Thyroid gland (tissue), 4 donors: ENCODE results near the gene CRELD1. TPM values are rescaled to one million over a fixed set of nuclear protein-coding genes. Genes with fewer than 3 reads are reported as not detected.
"Not testable (repeated sequence)": the region's sequence is repeated elsewhere in the genome, so short reads cannot be mapped to it uniquely, and the experiment has no call there.

ENCODE experiments used
- DNase-seq, 2 donors: peaks; one replicate each; pipeline ENCODE4 v3.0.0-alpha.2; 2019
- H3K27ac ChIP-seq, 3 donors: fragments of 200-600 bp; sonication (generic); 1 replicate in 2 of 3; 2 replicates in 1 of 3; pipeline ENCODE4 v1.5.1; 2016 to 2019; ENCODE audit warnings: mild to moderate bottlenecking in 1 of 3, moderate library complexity in 1 of 3
- H3K27me3 ChIP-seq: fragments of 200-600 bp; sonication (generic); one replicate; pipeline ENCODE4 v1.5.1; 2019
- H3K36me3 ChIP-seq, 2 donors: fragments of 200-600 bp; sonication (generic); one replicate each; pipeline ENCODE4 v1.5.1; 2016 to 2019
- H3K4me1 ChIP-seq, 2 donors: fragments of 200-600 bp; sonication (generic); one replicate each; pipeline ENCODE4 v1.5.1; 2017 to 2019
- H3K4me3 ChIP-seq, 3 donors: fragments of 200-600 bp; sonication (generic); replicated peaks in 1 of 3; 1 replicate in 2 of 3; 2 replicates in 1 of 3; pipeline ENCODE4 v1.5.1; 2016; ENCODE audit warnings: mild to moderate bottlenecking in 1 of 3
- H3K9me3 ChIP-seq: fragments of 200-600 bp; sonication (generic); one replicate; pipeline ENCODE4 v1.5.1; 2017
- POLR2A ChIP-seq, 2 donors: fragments of 450-650 bp; IDR thresholded peaks; one replicate each; pipeline ENCODE4 v1.6.1; 2017; ENCODE audit warnings: antibody characterized with exemption in 2 of 2, mild to moderate bottlenecking in 2 of 2, moderate library complexity in 1 of 2
- WGBS, 2 donors: methylation state at CpG; one replicate each; pipeline ENCODE4 v1.1.5; 2017; 5-methylcytosine and 5-hydroxymethylcytosine counted together
- intact Hi-C: fragments of 100-400 bp; cut with DNase I; formaldehyde crosslinking; loops from one replicate; pipeline ENCODE4 v1.15.1; 2023
- total RNA-seq, 4 donors: library from RNA; depleted of rRNA; stranded (reverse); fragments of >200 nt; gene quantifications; one replicate each; pipeline ENCODE4 v1.2.3, GENCODE V29; 2016
- TF ChIP-seq, protein P1 (sequence below), 6 experiments: fragments of 200-600 bp in 3 of 6; fragments of 450-650 bp in 3 of 6; sonication (generic) in 3 of 6; IDR thresholded peaks; one replicate each; pipeline ENCODE4 v1.5.1; 2016 to 2019; ENCODE audit warnings: antibody characterized with exemption in 6 of 6, mild to moderate bottlenecking in 2 of 6, inconsistent platforms in 1 of 6, moderate library complexity in 1 of 6

The CRELD1 gene
- total RNA-seq, 4 donors from 2014 or later: 57.3 to 192 (median 96.7) TPM

DNA sequence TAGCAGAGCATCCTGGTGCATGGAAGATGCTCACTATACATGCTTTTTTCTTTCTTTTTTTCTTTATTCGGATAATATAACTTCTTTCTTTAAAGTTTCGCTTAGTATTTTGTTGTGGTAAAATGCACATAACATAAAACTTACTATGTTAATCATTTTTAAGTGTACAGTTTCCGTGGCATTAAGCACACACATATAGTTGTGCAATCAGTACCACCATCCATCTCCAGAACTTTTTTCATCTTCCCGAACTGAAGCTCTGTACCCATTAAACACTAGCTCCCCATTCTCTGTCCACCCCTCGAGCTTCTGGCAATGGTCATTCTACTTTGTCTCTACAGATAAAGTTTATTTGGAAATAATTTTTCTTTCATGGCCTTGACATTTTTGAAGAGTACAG is 44.2 kb upstream of the CRELD1 start:
- Histone ChIP-seq H3K27me3 (no peaks in the 10 kb centered on the region), H3K27ac (no peak overlapping the region), H3K4me3 (no peak overlapping the region), H3K4me1 (peaks cover 11 to 14% of the 10 kb centered on the region in 2 donors), H3K9me3 (no peaks in the 10 kb centered on the region), H3K36me3 (peaks cover 7 to 13% of the 10 kb centered on the region in 2 donors)
- 88% methylated on average over 5 of the region's 5 CpGs for WGBS, 2 donors
- no peak for TF ChIP-seq POLR2A (IDR thresholded peaks at IDR 0.05)
- TF ChIP-seq, protein P1, sequence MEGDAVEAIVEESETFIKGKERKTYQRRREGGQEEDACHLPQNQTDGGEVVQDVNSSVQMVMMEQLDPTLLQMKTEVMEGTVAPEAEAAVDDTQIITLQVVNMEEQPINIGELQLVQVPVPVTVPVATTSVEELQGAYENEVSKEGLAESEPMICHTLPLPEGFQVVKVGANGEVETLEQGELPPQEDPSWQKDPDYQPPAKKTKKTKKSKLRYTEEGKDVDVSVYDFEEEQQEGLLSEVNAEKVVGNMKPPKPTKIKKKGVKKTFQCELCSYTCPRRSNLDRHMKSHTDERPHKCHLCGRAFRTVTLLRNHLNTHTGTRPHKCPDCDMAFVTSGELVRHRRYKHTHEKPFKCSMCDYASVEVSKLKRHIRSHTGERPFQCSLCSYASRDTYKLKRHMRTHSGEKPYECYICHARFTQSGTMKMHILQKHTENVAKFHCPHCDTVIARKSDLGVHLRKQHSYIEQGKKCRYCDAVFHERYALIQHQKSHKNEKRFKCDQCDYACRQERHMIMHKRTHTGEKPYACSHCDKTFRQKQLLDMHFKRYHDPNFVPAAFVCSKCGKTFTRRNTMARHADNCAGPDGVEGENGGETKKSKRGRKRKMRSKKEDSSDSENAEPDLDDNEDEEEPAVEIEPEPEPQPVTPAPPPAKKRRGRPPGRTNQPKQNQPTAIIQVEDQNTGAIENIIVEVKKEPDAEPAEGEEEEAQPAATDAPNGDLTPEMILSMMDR (IDR thresholded peaks at IDR 0.05): no peak
- no peak for DNase-seq
- intact Hi-C loops: no loop called here

DNA sequence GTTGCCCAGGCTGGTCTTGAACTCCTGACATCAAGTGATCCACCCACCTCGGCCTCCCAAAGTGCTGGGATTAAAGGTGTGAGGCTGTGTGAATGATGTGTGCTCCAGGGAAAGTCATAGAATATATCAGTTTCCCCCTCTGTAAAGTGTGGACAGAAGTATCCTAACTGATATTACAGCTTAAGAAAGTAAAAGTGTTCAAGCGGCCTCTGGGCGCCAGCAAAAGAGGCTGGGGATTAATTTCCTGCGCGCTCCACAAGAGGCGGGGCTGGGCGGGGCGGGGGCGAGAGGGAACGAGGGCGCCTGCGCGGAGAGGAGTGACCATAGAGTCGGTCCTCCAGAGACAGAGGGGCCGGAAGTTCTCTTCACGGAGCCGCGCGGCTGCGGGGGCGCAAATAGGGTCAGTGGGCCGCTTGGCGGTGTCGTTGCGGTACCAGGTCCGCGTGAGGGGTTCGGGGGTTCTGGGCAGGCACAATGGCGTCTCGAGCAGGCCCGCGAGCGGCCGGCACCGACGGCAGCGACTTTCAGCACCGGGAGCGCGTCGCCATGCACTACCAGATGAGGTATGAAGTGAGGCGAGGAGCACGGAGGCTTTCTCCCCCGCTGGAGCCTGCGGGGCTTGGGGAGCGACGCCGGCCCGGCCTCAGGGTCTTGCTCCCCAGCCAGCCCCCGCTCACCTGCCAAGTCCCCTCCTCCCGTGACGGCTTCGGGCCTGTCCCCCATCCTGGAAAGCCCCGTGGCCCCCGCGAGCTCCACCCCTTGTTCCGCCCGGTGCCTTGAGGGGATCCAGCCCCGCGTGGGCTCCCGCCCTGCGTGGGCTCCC is 43.2 kb upstream of the CRELD1 start, which contains the start of gene JAGN1:
Gene JAGN1, plus strand, starts transcription at position 362 of the 823 bp plus-strand sequence. Its CDS starts 113 bp downstream, at position 475.
- peak; percentile 86 for DNase-seq
- peak within 1 kb of the TSS; percentile 78 to 94 (median 90) for H3K27ac ChIP-seq
- no peaks in the 10 kb centered on the region for H3K9me3 ChIP-seq
- 1% methylated on average over 26 to 32 of the region's 62 CpGs for WGBS, 2 donors
- H3K4me1 ChIP-seq: peaks cover 11 to 14% of the 10 kb centered on the region in 2 donors
- H3K27me3 ChIP-seq: no peaks in the 10 kb centered on the region
- H3K36me3 ChIP-seq: peaks cover 7 to 13% of the 10 kb centered on the region in 2 donors
- TF ChIP-seq POLR2A (IDR thresholded peaks at IDR 0.05): peak in 1 of 2 donors; percentile 79
- TF ChIP-seq, protein P1 (IDR thresholded peaks at IDR 0.05): no peak
- intact Hi-C loops: no loop called here
- H3K4me3 ChIP-seq: peak within 1 kb of the TSS; percentile 85 to 97 (median 92)

DNA sequence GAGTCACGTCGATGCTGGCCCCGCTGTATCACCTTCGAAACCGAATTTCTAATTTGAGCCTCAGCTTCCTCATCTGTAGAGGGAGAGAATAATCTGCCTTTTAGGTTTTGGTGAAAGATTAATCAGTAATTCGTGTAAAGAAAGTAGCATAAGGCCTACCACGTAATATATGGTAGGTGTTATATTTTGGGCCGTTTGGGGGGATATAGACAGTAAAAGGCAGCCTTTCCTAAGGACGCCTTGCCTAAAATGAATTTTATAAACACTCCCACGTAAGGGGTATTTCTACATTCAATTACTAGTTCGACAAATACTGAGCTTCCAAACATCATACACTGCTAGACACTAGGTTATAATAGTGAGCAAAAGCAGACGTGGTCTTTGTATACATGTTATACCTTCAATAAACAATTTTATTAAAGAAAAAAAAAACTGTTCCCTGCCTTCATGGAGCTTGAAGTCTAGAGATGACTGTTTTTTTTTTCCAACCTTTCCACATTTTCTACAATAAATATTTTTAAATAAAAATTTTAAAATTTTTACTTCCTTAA is 42.5 kb upstream of the CRELD1 start:
- Histone ChIP-seq H3K4me3 (peak overlapping the region; percentile 85 to 97 (median 92)), H3K9me3 (no peaks in the 10 kb centered on the region), H3K4me1 (peaks cover 11 to 14% of the 10 kb centered on the region in 2 donors), H3K27ac (peak overlapping the region; percentile 78 to 94 (median 90)), H3K36me3 (peaks cover 7 to 13% of the 10 kb centered on the region in 2 donors), H3K27me3 (no peaks in the 10 kb centered on the region)
- TF ChIP-seq, protein P1 (IDR thresholded peaks at IDR 0.05): no peak
- TF ChIP-seq POLR2A (IDR thresholded peaks at IDR 0.05): no peak
- DNase-seq: no peak
- 10 to 12% methylated on average over 12 of the region's 12 CpGs for WGBS, 2 donors
- intact Hi-C loops: no loop called here

DNA sequence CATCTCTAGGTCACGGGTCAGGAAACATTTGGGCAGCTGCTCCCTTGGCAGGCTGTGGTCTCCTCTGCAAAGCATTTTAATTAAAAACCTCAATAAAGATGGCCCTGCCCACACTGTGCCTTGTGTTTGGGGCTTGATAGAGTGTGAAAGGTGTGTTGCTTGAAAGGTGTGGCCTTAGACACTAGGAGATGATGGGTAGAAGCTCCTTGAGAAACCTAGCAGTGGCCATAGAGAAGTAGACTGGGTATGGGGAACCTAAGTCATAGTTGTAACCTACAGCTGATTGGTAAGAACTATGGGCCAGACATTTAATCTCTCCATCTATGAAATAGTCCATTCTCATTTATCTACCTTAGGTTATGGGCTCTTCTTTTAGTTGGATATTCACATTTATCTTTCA is 39.9 kb upstream of the CRELD1 start:
- DNase-seq: no peak
- Histone ChIP-seq H3K4me3 (no peak overlapping the region), H3K27me3 (no peaks in the 10 kb centered on the region), H3K4me1 (peaks cover 11 to 14% of the 10 kb centered on the region in 2 donors), H3K36me3 (peaks cover 7 to 13% of the 10 kb centered on the region in 2 donors), H3K27ac (no peak overlapping the region), H3K9me3 (no peaks in the 10 kb centered on the region)
- TF ChIP-seq, protein P1 (IDR thresholded peaks at IDR 0.05): no peak
- no peak for TF ChIP-seq POLR2A (IDR thresholded peaks at IDR 0.05)
- 85 to 86% methylated on average over 1 of the region's 1 CpG for WGBS, 2 donors
- intact Hi-C loops: no loop called here

DNA sequence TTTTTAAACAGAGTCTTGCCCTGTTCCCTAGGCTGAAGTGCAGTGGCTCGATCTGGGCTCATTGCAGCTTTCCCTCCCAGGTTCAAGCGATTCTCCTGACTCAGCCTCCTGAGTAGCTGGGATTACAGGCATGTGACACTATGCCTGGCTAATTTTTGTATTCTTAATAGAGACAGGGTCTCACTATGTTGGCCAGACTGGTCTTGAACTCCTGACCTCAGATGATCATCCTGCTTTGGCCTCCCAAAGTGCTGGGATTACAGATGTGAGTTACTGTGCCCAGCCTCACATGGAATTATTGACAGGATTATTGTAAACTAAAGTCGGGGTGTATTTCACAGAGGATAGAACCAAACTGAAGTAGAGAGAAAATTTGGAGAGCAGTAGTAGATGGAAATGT is 37.9 kb upstream of the CRELD1 start:
- H3K4me3 ChIP-seq, H3K9me3 ChIP-seq, intact Hi-C loops, H3K27me3 ChIP-seq, H3K27ac ChIP-seq, DNase-seq: not testable (repeated sequence)
- H3K4me1 ChIP-seq: peaks cover 11% of the 10 kb centered on the region in 2 donors
- peaks cover 7 to 13% of the 10 kb centered on the region in 2 donors for H3K36me3 ChIP-seq
- WGBS, 2 donors: 92 to 93% methylated on average over 3 of the region's 3 CpGs

DNA sequence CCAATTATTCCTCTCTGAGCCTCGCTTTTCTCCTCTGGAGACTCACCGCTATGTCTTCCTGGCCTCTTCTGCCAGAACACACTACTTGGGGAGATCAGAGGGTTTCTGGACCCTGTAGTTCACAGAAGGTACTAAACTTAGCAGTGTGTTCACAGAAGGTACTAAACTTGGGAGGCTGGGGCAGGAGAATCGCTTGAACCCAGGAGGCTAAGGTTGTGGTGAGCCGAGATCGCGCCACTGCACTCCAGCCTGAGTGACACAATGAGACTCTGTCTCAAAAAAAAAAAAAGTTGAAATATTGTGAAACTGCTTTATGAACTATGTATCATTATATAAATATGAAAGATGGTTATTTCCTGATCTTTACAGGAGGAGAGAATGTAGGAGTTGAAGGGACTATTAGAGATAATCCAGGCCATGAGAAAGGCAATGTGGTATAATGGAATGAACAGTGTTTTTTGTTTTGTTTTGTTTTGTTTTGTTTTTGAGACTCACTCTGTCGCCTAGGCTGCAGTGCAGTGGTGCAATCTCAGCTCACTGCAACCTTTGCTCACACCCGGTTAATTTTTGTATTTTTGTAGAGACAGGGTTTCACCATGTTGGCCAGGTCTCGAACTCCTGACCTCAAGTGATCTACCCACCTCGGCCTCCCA is 36.8 kb upstream of the CRELD1 start:
- H3K9me3 ChIP-seq, H3K4me3 ChIP-seq, H3K4me1 ChIP-seq, intact Hi-C loops, H3K27ac ChIP-seq, DNase-seq, H3K27me3 ChIP-seq: not testable (repeated sequence)
- WGBS, 2 donors: 94 to 96% methylated on average over 10 of the region's 10 CpGs
- peaks cover 7 to 13% of the 10 kb centered on the region in 2 donors for H3K36me3 ChIP-seq
